BLaER1 treated with 17β-estradiol and CSF1 and Interleukin-3, amounts not matched to agents 10 nM and 100 nM (cell line): ENCODE data around the gene ADCY6.
A peak's percentile ranks its signal among the peaks of the same experiment; 100 is the strongest.

Source experiments
- H3K27ac ChIP-seq, 11 experiments: shearing (Covaris generic); formaldehyde crosslinking; 2 replicates each; pipeline ENCODE4 v1.8.1; 2022
- H3K27me3 ChIP-seq, 11 experiments: shearing (Covaris generic); formaldehyde crosslinking; 2 replicates each; pipeline ENCODE4 v1.8.1; 2022
- H3K36me3 ChIP-seq, 11 experiments: shearing (Covaris generic); formaldehyde crosslinking; 2 replicates each; pipeline ENCODE4 v1.8.1; 2022
- H3K4me1 ChIP-seq, 10 experiments: shearing (Covaris generic); formaldehyde crosslinking; 2 replicates each; pipeline ENCODE4 v1.8.1; 2022
- H3K4me2 ChIP-seq, 11 experiments: shearing (Covaris generic); formaldehyde crosslinking; 2 replicates each; pipeline ENCODE4 v1.8.1; 2022
- H3K4me3 ChIP-seq, 10 experiments: shearing (Covaris generic); formaldehyde crosslinking; 2 replicates each; pipeline ENCODE4 v1.8.1; 2022
- H3K9ac ChIP-seq, 11 experiments: shearing (Covaris generic); formaldehyde crosslinking; 2 replicates each; pipeline ENCODE4 v1.8.1; 2022
- H3K9me3 ChIP-seq, 11 experiments: shearing (Covaris generic); formaldehyde crosslinking; replicated peaks in 1 of 11; 2 replicates each; pipeline ENCODE4 v1.8.1; 2022
- H4K20me1 ChIP-seq, 11 experiments: shearing (Covaris generic); formaldehyde crosslinking; 2 replicates each; pipeline ENCODE4 v1.8.1; 2022
- Cebpa-rat ChIP-seq, 11 experiments: shearing (Covaris generic); IDR thresholded peaks; 2 replicates each; pipeline ENCODE4 v1.8.1; 2022

ADCY6 gene

GRCh38 chr12:48781750-48782456 is 7.0 kb downstream of the ADCY6 start:
- Histone ChIP-seq H3K9me3 (0 out of 22 replicates have a peak, but pooled peaks cover 0 to 7% (median 0%) of the 10 kb centered on the region in 11 experiments), H3K4me2 (peak overlapping the region; percentile 91 to 99 (median 95)), H3K36me3 (peaks cover 11 to 29% (median 24%) of the 10 kb centered on the region in 11 experiments; a peak in 19 of 22 replicates), H4K20me1 (peaks cover 0 to under 1% (median 0%) of the 10 kb centered on the region in 11 experiments; a peak in 1 of 22 replicates), H3K4me1 (peaks cover 45 to 98% (median 88%) of the 10 kb centered on the region in 10 experiments), H3K27me3 (no peaks in the 10 kb centered on the region), H3K9ac (peak overlapping the region in 8 of 11 experiments; percentile 6 to 84 (median 79); a peak in 13 of 22 replicates), H3K4me3 (no peak overlapping the region), H3K27ac (peak overlapping the region in 10 of 11 experiments; percentile 36 to 98 (median 92); a peak in 17 of 22 replicates)
- TF ChIP-seq Cebpa-rat (IDR thresholded peaks at IDR 0.05) = no peak

DNA sequence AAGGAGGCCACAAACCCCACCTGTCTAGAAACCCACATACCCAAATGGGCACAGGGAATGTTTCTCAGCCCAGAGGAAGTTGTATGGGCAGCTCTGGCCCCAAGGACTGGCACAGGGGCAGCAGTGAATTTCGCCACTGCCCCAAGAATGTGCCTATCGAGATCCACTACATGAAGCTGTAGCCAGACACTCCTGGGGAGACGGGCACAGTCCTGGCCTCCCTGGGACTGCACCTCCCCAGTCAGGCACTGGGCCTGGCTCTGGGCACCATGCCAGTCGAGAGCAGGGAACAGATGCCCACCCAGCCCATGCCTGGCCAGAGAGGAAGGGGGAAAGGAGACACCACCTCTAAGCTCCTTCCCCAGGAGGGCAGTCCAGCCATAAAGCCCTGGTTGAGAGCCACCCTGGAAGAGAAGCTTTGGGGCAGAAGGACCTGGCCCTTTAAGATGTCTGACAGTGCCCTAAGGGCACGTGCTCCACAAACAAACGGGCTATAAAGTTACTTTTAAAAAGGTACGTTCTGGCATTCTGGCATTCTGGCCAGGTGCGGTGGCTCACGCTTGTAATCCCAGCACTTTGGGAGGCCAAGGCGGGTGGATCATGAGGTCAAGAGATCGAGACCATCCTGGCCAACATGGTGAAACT is 8.4 kb downstream of the ADCY6 start:
- Histone ChIP-seq H4K20me1 (no peaks in the 10 kb centered on the region; a peak in 1 of 22 replicates), H3K27me3 (no peaks in the 10 kb centered on the region), H3K27ac (peak overlapping the region; percentile 83 to 98 (median 91)), H3K36me3 (peaks cover 11 to 41% (median 35%) of the 10 kb centered on the region in 11 experiments; a peak in 20 of 22 replicates), H3K4me2 (peak overlapping the region; percentile 91 to 99 (median 95)), H3K4me1 (peaks cover 35 to 87% (median 75%) of the 10 kb centered on the region in 10 experiments), H3K4me3 (peak overlapping the region; percentile 11 to 58 (median 44); a peak in 18 of 20 replicates), H3K9me3 (0 out of 22 replicates have a peak, but pooled peaks cover 0 to 7% (median 0%) of the 10 kb centered on the region in 11 experiments), H3K9ac (peak overlapping the region; percentile 63 to 84 (median 79))
- no peak for TF ChIP-seq Cebpa-rat (IDR thresholded peaks at IDR 0.05)

DNA sequence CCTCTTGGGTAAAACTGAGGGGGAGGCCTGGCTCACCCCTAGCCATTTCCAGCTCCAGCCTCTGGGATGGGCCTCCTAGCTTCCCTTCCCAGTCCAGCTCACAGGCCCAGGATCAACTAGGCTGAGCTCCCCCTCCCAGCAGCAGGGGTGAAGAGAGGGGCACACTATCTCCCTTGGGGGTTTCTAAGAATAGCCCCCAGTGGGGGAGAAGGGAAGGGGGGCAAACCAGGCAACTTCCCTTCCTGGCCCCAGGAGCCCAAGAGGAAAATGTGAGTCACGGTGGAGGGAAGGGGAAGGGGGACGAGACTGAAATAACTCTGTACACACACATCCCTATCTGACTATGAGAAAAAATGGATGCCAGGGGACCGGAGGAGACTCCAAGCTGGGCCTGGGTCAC is 9.0 kb downstream of the ADCY6 start:
- no peak for TF ChIP-seq Cebpa-rat (IDR thresholded peaks at IDR 0.05)
- H4K20me1 ChIP-seq = no peaks in the 10 kb centered on the region
- peak overlapping the region; percentile 11 to 58 (median 44); a peak in 18 of 20 replicates for H3K4me3 ChIP-seq
- peaks cover 17 to 47% (median 41%) of the 10 kb centered on the region in 11 experiments; a peak in 21 of 22 replicates for H3K36me3 ChIP-seq
- peaks cover 35 to 82% (median 73%) of the 10 kb centered on the region in 10 experiments for H3K4me1 ChIP-seq
- H3K9me3 ChIP-seq = 0 out of 22 replicates have a peak, but pooled peaks cover 0 to 7% (median 0%) of the 10 kb centered on the region in 11 experiments
- peak overlapping the region; percentile 83 to 98 (median 91) for H3K27ac ChIP-seq
- peak overlapping the region; percentile 63 to 84 (median 79) for H3K9ac ChIP-seq
- no peaks in the 10 kb centered on the region for H3K27me3 ChIP-seq
- peak overlapping the region; percentile 91 to 99 (median 95) for H3K4me2 ChIP-seq

- Histone ChIP-seq H3K27ac (peak overlapping the region in 4 of 11 experiments; percentile 93 to 98 (median 94); a peak in 6 of 22 replicates), H3K4me1 (peaks cover 35 to 61% (median 54%) of the 10 kb centered on the region in 10 experiments), H3K4me2 (peak overlapping the region in 9 of 11 experiments; percentile 91 to 99 (median 95); a peak in 16 of 22 replicates), H3K9ac (0 out of 22 replicates have a peak overlapping the region, but pooled peaks of 1 of the 11 experiments have one; percentile 13), H4K20me1 (no peaks in the 10 kb centered on the region; a peak in 1 of 22 replicates), H3K27me3 (no peaks in the 10 kb centered on the region), H3K9me3 (0 out of 22 replicates have a peak, but pooled peaks cover 0 to 3% (median 0%) of the 10 kb centered on the region in 11 experiments), H3K4me3 (no peak overlapping the region), H3K36me3 (peaks cover 34 to 62% (median 58%) of the 10 kb centered on the region in 11 experiments)
- no peak for TF ChIP-seq Cebpa-rat (IDR thresholded peaks at IDR 0.05)
Measured at GRCh38 chr12:48777501-48778400, 11.1 kb downstream of the ADCY6 start.

DNA sequence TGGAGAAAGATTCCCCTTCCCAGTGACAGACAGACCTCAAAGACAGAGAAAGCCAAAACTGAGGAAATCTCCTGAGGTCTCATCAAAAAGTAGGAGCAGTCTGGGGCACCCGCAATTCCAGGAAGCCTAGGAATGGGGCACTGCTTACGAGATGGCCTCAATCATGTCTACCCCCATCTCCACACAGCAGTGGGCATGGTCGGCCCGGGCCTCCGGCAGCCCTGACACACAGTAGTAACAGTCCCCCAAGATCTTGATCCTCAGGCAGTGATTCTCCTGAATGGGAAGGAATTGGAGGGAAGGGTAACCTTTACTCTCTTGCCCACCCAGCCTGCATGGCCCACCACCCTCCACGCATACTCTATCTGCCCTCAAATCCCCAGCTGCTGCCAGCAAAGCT is 11.9 kb downstream of the ADCY6 start:
- Histone ChIP-seq H3K36me3 (peaks cover 33 to 62% (median 58%) of the 10 kb centered on the region in 11 experiments), H3K4me2 (no peak overlapping the region), H3K4me1 (peaks cover 34 to 53% (median 46%) of the 10 kb centered on the region in 10 experiments), H3K9me3 (no peaks in the 10 kb centered on the region), H3K27ac (peak overlapping the region in 2 of 11 experiments; percentile 32 to 36; a peak in 1 of 22 replicates), H3K27me3 (no peaks in the 10 kb centered on the region), H3K4me3 (no peak overlapping the region), H3K9ac (peak overlapping the region in 1 of 11 experiments; percentile 14; a peak in 1 of 22 replicates), H4K20me1 (no peaks in the 10 kb centered on the region; a peak in 1 of 22 replicates)
- TF ChIP-seq Cebpa-rat (IDR thresholded peaks at IDR 0.05) = no peak

GRCh38 chr12:48775991-48776649 is 12.8 kb downstream of the ADCY6 start:
- Histone ChIP-seq H3K9me3 (no peaks in the 10 kb centered on the region), H3K4me3 (no peak overlapping the region), H3K27me3 (no peaks in the 10 kb centered on the region), H4K20me1 (no peaks in the 10 kb centered on the region; a peak in 1 of 22 replicates), H3K9ac (no peak overlapping the region), H3K4me1 (peaks cover 25 to 45% (median 37%) of the 10 kb centered on the region in 10 experiments), H3K27ac (no peak overlapping the region), H3K36me3 (peaks cover 40 to 68% (median 65%) of the 10 kb centered on the region in 11 experiments), H3K4me2 (no peak overlapping the region)
- no peak for TF ChIP-seq Cebpa-rat (IDR thresholded peaks at IDR 0.05)

DNA sequence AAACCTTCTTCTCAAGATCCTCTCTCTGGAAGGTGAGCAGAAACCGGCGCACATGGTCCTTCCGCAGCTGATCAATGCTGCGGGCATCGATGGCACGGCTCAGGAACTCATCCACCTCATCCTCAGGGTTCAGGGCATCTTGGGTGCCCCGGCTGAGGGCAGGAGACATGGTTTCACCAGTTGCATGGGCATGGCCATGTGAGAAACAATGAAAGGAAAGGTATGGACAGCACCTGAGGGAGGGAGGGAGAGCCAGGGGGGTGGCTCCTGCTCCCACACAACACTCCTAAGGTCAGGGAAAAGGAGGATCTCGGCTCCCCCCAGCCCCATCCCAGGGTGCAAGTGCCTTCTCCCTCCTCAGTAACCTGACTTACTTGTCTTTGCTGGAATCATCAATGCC is 13.6 kb downstream of the ADCY6 start:
- no peak overlapping the region for H3K4me3 ChIP-seq
- no peaks in the 10 kb centered on the region for H3K27me3 ChIP-seq
- no peaks in the 10 kb centered on the region; a peak in 1 of 22 replicates for H4K20me1 ChIP-seq
- H3K4me2 ChIP-seq = no peak overlapping the region
- TF ChIP-seq Cebpa-rat (IDR thresholded peaks at IDR 0.05) = no peak
- no peak overlapping the region for H3K9ac ChIP-seq
- H3K27ac ChIP-seq = no peak overlapping the region
- H3K36me3 ChIP-seq = peaks cover 47 to 77% (median 74%) of the 10 kb centered on the region in 11 experiments
- no peaks in the 10 kb centered on the region for H3K9me3 ChIP-seq
- H3K4me1 ChIP-seq = peaks cover 17 to 37% (median 29%) of the 10 kb centered on the region in 10 experiments
